ENCODE measurements around the gene LOXL4.

The LOXL4 gene

DNA sequence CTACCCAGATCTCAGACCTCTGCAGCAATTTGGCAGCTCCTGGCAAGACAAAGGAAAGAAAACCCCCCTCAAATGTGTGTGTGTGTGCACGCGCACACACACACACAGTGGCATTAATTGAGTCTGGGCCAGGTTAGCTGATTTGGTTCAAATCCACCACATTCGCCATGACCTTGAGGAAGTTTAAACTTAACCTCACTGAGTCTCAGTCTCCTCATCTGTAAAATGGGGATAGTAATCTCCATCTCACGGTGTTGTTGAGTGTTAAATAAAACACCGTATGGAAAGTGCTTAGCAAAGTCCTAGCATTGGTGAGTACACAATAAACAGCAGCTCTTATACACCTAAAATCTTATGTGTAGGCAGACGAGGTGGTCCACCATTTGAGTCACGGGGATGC lies 4.9 kb downstream of the LOXL4 start:
- DNase-seq, result no peak

DNA sequence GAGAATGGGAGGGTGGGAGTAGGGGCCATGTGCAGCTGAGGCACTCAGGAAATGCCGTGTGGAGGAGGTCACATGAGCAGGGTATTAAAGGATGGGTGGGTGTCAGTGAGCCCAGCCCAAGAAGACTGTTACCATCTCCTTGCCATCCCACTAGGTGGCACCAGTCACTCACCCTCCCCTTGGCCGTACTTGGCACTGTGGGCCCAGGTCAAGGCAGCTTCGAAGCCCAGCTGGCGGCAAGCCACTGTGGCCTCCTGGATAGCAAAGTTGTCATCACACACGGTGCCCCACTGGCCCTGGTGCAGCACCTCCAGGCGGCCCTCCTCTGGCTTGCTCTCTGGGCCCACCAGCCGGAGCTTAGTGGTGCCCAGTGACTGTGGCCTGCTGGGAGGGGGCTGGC lies 5.4 kb downstream of the LOXL4 start:
- no peak for DNase-seq

DNA sequence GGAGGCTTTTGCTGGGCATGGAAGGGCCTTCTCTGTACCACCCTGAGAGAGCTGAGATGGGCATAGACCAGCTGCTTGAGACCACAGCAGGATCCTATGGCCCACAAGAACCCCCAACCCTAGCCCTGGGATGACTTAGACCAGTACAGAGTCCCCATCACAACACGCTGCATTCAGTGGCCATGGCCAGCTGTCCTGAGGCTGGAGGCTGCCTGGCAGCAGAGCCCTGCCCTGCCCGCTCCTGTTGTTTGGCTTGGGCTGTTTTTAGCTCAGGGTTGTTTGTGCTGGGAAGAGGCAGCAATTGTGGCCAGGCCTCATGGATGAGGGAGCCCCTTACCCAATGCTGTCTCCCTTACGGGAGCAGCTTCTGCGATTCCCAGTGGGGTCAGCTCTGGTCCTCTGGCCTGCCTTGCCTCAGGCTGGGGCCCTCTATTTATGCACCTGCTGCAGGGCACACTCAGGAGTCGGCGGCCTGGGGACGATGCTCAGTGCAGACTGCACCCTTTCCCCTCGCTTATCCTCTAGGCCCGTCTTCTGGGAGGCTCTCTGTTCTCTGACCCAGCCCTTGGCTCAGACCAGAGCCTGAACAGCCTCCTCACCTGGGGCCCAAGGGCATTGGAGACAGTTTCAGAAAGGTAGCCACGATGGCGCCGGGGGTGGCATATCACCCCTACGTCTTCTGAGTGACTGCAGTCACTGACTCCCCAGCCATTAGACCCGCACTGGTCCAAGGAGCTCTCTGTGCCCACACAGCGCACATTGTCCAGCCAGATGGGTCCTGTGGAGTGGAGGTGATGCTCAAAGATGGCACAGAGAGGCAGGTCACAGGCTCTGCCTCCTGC lies 6.3 kb downstream of the LOXL4 start:
- DNase-seq, result no peak

GRCh38 chr10:98260752-98261151 lies 7.2 kb downstream of the LOXL4 start:
- no peak for DNase-seq

GRCh38 chr10:98260350-98260749 lies 7.6 kb downstream of the LOXL4 start:
- DNase-seq, result no peak

DNA sequence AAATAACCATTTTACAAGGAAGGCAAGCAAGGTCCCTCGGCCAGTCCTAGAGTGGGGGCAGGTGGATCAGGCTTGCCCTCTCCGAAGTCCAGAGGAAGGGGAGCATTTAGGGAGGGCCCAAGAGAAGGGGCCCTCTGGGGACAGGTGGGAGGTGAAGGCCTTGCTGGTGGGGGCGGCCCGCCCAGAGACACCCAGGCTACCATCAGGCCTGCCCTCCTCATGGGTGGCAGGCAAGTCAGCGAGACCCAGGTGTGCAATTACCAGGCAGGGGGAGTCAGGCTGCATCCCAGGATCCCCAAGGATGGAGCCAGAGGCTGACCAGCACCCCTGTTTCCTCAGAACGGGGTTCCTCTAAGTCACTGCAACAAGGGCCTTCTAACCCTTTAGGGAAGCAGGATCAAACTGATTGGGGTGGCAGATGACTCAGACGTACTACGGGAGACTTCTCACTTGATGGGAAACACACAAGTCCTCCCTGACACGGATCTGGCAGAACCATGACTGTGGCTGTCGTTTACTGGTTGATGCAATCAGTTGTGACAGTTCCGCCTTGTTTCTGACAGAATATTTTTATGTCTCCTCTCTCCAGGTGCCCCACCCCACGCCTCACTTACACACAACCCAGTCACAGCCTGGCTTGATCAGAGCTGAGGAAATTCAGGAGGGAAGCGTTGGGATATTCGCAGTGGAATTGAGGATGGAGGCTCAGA lies 8.2 kb downstream of the LOXL4 start:
- no peak for DNase-seq

DNA sequence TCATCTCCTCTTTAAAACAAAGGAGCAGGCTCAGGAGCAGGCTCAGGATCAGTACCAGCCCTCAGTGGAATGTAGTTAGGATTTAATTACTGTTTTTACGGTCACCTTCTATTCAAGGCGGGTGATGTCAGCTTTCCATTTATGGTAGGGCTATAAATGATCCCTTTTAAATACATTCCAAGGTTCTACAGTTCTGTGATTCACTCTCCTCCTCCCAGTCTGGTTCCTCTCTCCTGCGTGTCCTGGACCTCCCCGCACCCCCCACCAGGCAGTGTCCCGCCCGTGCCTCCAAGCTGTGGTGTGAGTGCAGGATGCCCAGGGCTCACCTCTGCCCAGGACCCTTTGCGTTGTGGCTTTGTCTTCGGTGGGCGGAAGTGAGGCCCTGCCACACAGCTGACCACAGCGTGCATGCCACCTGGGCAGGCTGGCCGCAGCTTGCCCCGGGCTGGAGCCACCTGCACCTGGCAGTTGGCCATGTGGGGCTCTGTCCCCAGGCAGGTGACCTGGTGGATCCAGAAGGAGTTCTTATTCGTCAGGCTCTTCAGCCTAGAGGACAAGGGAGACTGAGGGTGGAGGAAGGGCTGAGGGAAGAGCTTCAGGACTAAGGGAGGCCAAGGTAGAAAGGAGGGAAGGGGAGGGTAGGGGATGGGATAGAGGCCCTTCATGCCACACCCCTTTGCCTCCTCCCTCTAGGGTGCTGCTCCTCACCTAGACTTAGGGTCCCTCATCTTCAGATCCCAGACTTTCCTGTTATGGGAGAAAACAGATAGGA lies 9.1 kb downstream of the LOXL4 start:
- DNase-seq, result no peak

DNA sequence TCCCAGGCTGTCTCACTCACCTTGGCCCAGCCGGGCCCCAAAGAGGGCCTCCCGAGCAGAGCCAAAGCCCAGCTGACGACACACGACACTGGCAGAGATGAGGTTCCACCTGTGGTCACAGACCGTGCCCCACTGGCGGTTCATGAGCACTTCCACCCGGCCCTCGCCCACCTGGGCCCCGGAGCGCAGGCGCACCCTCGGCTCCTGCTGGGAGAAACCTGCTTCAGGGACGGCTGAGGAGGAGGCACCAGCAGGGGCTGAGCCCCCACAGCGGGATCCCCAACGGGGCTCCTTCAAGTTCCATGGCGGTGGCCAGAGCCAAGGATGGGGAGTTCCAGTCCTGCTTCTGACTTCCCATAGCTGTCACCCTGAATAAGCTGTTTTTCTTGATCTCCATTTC lies 10.0 kb downstream of the LOXL4 start:
- DNase-seq, result no peak

DNA sequence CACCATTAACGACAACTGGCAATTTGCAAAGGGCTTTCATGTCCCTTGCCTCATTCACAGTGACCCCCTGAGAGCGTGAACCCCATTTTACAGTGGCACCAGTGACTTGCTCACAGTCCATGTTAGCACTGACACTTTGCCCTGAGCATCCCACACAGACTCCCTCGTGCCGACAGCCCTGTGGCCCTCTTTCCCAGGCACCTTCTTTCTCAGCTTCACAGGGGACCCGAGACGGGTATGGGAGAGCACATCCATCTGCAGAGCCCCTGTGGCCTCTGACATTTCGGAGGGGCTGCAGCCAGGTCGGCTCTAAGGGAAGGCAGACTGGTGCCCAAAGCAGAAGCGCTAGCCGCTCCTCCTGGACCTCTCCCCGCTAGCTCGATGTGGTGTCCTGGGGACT lies 10.8 kb downstream of the LOXL4 start:
- no peak for DNase-seq

GRCh38 chr10:98256692-98257091 lies 11.3 kb downstream of the LOXL4 start:
- no peak for DNase-seq

GRCh38 chr10:98255146-98255877 lies 12.7 kb downstream of the LOXL4 start:
- no peak for DNase-seq

GRCh38 chr10:98254234-98254974 lies 13.6 kb downstream of the LOXL4 start:
- DNase-seq, result no peak

DNA sequence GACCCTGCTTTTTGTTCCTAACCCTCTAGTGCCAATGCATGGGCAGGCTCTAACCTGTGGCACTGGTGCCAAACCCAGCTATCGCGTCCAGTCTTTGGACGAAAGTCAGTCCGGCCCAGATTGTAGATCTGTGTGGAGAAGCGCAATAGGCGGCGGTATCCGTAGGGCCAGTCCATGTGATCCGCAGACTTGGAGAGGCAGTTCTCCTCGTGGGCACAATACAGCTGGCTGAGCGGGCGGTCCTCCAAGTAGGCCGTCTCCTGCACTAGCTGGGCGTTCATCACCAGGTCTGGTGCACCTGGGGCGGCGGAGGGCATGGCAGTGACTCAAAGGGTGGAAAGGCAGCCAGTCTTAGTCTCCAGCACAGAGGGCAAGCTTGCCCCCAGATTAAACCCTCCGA lies 14.5 kb downstream of the LOXL4 start:
- no peak for DNase-seq

DNA sequence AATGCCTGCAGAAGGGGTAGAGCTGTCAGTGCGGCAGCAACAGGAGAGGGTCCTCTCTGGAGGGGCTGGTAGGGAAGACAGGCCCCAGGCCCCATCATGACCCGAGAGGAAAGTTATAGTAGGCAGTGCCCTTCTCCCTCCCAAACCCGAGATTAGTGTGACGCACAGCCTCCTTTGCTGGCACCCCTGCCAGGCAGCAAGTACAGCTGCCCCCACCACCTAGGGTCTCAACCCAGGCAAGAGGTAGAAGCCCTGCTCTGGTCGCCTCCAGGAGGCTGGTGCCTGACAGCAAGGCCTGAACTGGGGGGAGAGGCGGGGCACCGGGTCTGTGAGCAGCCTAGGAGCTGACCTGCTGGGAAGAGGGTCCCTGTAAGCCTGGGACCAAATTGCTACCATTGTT lies 15.5 kb downstream of the LOXL4 start:
- no peak for DNase-seq

DNA sequence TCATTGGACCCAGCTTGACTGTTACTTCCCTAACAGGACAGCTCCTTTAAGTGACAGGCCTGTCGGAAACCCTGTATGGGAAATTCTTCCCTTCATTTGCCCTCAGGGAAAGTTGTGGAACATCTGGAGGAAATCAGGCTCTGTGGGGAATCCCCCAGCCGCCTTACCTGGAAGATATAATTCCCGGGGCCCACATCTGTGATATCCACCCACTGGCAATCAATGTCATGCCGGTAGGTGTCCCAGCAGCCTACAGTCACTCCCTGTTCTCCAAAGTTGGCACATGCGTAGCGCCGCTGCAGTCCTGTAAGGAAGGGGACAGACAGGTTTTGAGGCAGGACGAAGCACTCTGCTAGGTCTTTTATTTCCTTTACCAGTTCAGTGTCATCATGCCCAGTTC lies 16.6 kb downstream of the LOXL4 start:
- no peak for DNase-seq

GRCh38 chr10:98249134-98249533 lies 18.9 kb downstream of the LOXL4 start:
- DNase-seq, result no peak

DNA sequence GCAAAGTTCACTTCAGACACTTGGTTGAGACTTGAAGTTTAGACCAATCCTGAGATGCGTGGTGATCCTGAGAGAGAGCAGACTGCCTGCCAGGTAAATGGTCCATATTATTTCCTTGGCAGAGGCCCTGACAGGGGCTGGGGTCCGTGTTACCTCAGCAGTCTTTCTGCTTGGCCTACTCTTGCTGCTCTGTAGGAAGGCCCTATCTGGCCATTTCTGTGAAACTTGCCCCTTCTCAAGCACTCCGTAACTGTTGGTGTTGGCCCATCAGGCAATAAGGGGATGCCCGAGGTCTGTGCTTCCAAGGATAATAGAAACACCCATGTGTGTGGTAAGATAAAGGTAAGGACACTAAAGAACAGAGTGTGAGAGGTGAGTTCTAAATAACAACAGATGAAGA lies 20.0 kb downstream of the LOXL4 start:
- DNase-seq, result no peak

DNA sequence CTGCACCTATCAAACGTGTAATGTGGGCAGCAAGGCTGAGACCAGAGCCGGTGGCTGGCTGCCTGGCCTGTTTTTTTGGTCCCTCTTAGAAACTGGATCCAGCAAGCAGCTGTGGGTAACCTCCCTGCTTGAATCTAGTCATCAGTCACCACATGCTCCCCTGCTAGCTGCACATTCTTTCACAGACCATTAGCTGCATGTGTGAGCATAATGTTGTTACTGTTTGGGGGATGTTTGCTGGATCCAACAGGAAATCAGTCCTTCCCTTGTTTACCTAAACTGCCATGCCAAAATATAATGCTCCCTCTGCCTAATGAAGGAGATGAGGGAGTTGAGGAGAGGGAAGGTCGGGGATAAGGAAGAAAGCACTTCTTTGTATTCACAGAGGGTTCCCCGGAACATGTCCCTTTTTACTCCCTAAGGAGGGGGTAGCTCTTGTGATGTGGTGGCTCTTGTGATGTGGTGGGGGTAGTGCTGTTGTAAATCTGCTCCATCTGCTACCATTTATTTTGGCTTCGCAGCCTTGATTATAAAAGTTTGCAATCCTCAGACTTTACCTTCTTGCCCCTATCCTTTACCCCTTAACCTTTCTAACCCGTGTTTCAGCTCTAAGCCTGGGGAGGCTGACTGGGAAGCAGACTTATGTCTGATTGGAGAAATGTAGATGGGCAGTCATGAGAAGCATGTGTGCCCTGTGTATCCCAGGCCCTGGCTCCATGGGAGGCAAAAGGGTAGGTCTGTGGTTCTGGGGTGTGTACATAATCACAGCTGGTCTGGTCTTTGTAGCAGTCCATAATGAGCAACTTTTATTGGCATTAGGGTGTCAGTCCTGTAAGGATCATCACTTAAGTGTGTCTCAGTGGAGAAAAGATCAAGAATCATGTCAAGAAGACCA lies 20.8 kb downstream of the LOXL4 start:
- DNase-seq, result no peak

GRCh38 chr10:98244586-98244985 lies 23.4 kb downstream of the LOXL4 start:
- DNase-seq, result no peak

DNA sequence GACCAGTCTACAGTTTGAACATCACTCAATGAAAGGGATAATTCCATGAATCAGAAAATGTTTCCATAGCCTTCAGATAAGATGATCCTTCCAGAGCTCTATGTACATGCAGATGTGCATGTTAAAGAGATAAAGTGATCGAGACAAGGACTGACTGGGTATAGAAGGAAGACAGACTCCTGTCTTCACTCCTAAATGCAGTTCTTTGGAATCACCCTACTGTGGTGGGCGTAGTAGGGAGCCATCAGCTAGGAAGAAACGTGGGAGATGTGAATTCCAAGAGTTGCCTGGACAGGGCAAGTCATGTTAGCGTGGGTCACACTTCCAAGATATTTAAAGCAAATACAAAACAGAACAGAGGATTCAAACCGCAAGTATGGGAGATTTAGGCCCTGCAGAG lies 23.9 kb downstream of the LOXL4 start:
- no peak for DNase-seq

- DNase-seq, result no peak
Measured at GRCh38 chr10:98242823-98243222, 25.2 kb downstream of the LOXL4 start.
